22Rv1 (cell line): ENCODE results near the gene RAB11B.

ENCODE experiments used
- H3K27ac ChIP-seq: fragments of 450-650 bp; 2 replicates; pipeline ENCODE4 v1.5.1; 2017
- ZFX ChIP-seq: fragments of 450-650 bp; IDR thresholded peaks from 2 replicates; pipeline ENCODE4 v1.6.1; 2017; ENCODE audit warnings: antibody characterized with exemption, borderline replicate concordance
- TF ChIP-seq, protein P1 (sequence below): fragments of 450-650 bp; IDR thresholded peaks from 2 replicates; pipeline ENCODE4 v1.5.1; 2017; ENCODE audit warnings: mild to moderate bottlenecking

Gene RAB11B

DNA sequence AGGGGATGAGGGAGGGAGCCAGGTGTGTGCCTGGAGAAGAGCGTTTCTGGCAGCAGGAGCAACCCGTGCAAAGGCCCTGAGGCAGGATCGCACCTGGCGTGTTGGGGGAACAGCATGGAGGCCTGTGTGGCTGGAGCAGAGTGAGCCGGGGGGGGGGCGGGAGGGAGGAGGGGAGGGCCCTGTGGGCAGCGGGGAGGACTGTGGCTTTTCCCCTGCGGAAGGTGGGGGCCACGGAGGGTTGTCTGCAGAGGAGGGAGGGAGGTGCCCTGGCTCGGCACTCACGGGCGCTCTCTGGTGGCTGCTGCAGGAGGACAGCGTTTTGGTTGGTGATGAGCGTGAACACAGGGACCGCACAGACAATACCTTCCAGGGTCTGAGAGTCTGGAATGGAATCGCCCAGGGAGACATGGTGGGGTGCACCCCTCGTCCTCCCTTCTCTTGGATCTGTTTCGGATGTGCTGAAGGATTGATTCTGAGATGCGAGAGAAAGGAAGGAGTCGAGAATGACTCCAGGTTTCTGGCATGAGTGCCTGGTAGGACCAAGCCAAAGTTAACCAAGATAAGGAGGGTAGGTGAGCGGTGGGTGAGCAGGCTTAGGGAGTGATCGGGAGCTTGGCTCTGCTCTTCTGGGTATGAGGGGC lies 6.5 kb downstream of the RAB11B start:
- TF ChIP-seq, protein P1, sequence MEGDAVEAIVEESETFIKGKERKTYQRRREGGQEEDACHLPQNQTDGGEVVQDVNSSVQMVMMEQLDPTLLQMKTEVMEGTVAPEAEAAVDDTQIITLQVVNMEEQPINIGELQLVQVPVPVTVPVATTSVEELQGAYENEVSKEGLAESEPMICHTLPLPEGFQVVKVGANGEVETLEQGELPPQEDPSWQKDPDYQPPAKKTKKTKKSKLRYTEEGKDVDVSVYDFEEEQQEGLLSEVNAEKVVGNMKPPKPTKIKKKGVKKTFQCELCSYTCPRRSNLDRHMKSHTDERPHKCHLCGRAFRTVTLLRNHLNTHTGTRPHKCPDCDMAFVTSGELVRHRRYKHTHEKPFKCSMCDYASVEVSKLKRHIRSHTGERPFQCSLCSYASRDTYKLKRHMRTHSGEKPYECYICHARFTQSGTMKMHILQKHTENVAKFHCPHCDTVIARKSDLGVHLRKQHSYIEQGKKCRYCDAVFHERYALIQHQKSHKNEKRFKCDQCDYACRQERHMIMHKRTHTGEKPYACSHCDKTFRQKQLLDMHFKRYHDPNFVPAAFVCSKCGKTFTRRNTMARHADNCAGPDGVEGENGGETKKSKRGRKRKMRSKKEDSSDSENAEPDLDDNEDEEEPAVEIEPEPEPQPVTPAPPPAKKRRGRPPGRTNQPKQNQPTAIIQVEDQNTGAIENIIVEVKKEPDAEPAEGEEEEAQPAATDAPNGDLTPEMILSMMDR = peak; percentile 84
- no peak for TF ChIP-seq ZFX
- H3K27ac ChIP-seq = peak overlapping the region; percentile 91

DNA sequence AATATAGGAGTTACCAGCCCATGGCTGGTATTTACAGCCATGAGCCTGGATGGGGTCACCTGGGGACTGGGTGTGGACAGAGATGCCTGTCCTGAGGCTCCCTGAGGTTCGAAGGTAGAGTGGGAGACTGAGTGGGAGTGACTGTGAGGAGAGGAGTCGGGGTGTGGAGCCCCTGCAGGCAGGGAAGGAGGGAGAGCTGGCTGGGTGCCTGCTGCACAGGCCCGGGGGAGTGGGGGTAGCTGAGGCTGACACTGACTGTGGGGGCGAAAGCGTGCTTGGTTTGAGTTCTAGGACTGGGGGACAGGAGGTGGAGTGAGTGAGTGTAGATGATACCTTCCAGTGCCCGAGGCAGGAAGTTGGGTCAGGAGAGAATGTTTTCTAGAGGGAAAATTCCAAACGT lies 7.1 kb downstream of the RAB11B start:
- peak overlapping the region; percentile 91 for H3K27ac ChIP-seq
- no peak for TF ChIP-seq ZFX
- TF ChIP-seq, protein P1 = no peak

DNA sequence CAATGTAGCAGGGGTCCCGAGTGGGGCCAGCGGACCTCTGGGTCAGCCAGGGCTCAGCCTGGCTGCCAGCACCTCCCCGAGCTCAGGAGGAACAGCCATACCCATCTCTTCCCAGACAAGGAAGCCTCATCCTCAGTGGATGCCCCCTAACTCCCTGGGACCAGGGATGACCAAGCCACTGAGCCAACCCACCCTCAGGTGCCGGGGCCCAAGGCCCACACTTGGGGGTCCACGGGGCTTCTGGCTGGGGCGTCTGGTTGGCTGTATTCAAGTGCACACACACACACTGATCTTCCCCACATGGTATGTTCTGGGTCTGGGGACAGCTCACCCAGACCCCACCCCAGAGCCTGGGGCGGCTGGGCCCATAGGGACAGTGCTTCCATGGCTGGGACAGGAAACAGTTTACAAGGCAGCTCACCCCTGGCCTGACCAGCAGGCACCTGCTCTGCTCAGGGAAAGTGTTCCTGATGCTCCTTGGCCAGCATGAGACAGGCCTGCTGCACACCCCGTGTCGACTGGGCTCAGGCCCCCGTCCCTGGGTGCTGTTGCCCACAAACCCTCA lies 7.7 kb downstream of the RAB11B start:
- TF ChIP-seq, protein P1 = no peak
- no peak for TF ChIP-seq ZFX
- peak overlapping the region; percentile 91 for H3K27ac ChIP-seq

DNA sequence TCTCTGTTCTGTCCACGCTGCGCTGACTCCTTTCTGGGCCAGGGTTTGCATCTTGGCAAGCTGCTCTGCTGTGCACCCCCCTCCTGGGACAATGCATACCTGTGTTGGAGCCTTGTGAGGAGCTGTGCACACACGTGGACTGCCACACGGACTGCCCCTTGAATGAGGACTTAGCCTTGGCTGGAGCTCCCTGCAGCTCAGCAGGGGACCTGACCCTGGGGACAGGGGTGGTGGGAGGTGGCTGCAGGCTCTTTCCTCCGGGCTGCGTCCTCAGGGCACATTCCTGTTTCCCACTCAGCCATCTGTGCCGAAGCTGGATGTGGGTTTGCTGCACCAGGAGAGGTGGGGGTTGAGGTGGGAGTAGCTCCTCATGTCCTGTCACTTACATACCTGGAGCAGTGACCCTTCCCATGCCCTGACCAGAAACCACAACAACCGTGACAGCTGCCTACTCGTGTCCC lies 8.2 kb downstream of the RAB11B start:
- TF ChIP-seq ZFX = no peak
- TF ChIP-seq, protein P1 = no peak
- H3K27ac ChIP-seq = no peak overlapping the region

DNA sequence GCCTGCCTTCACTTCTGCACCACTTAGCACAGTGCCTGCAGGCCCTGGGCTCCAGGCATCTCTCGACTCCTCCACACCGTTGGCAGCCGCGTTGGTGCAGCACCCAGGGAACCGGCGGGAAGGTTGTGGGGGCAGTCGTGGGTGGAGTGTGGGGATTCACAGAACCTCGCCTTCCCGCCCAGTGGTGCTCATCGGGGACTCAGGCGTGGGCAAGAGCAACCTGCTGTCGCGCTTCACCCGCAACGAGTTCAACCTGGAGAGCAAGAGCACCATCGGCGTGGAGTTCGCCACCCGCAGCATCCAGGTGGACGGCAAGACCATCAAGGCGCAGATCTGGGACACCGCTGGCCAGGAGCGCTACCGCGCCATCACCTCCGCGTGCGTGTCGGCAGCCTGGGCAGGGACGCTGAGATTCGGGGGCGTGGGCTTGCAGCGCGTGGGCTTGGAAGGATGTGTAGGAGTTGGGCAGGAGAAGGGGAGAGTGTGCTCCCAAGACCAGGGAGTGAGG lies 9.6 kb downstream of the RAB11B start:
- no peak overlapping the region for H3K27ac ChIP-seq
- TF ChIP-seq ZFX = no peak
- TF ChIP-seq, protein P1 = no peak

DNA sequence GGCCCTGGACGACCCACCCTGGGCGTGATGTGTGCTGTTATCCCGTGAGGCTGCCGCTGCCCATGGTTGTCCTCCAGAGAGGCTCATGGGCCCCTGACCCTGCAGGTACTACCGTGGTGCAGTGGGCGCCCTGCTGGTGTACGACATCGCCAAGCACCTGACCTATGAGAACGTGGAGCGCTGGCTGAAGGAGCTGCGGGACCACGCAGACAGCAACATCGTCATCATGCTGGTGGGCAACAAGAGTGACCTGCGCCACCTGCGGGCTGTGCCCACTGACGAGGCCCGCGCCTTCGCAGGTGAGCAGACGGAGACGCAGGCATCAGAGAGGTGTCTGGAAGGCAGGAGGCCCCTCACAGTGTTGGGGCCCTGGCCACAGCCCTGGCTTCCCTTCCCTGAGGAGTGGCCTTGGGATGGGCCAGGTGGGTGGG lies 11.8 kb downstream of the RAB11B start:
- no peak overlapping the region for H3K27ac ChIP-seq
- TF ChIP-seq, protein P1 = no peak
- TF ChIP-seq ZFX = no peak
